T-helper 17 cell (primary cell): ENCODE data around the gene GPR108. TPM values are rescaled to one million over a fixed set of nuclear protein-coding genes. Genes with fewer than 3 reads are reported as not detected.
"Not testable (repeated sequence)": the region's sequence is repeated elsewhere in the genome, so short reads cannot be mapped to it uniquely, and the experiment has no call there.

Experiments used
- ATAC-seq: fragments of 150-1000 bp; cut with Tn5 transposase; 2 replicates; pipeline ENCODE4 v1.10.0; 2021; ENCODE audit warnings: mild to moderate bottlenecking, moderate library complexity
- DNase-seq, 3 donors: peaks; one replicate each; pipeline versions ENCODE4 v3.0.0 to v3.0.0-alpha.2; 2020 to 2021
- H3K9me3 ChIP-seq: one replicate; pipeline ENCODE4 v1.7.0; 2013; ENCODE audit warnings: low read length, mild to moderate bottlenecking; ENCODE audit not compliant: control insufficient read depth, poor library complexity, severe bottlenecking
- H3K27ac Mint-ChIP-seq: one replicate; pipeline ENCODE4 v1.8.0; 2022; ENCODE audit warnings: mild to moderate bottlenecking, moderate library complexity, mixed read lengths
- H3K27me3 Mint-ChIP-seq: one replicate; pipeline ENCODE4 v1.8.0; 2022; ENCODE audit warnings: mixed read lengths
- H3K36me3 Mint-ChIP-seq: one replicate; pipeline ENCODE4 v1.8.0; 2022; ENCODE audit warnings: low read depth, mixed read lengths
- H3K4me1 Mint-ChIP-seq: one replicate; pipeline ENCODE4 v1.8.0; 2022; ENCODE audit warnings: mild to moderate bottlenecking, mixed read lengths
- H3K4me3 Mint-ChIP-seq: one replicate; pipeline ENCODE4 v1.8.0; 2022; ENCODE audit warnings: mild to moderate bottlenecking, moderate library complexity, mixed read lengths
- total RNA-seq, 4 donors: library from RNA in 2 of 4; stranded (reverse) in 2 of 4; gene quantifications; one replicate each; pipeline ENCODE4 v1.2.3 and lab custom pipeline; 2022 to 2026

Gene GPR108
- total RNA-seq, 2 donors from 2014 or later: 53.4 to 55.5 TPM

- H3K4me1 Mint-ChIP-seq: peaks cover 44% of the 10 kb centered on the region
- no peaks in the 10 kb centered on the region for H3K27me3 Mint-ChIP-seq
- ATAC-seq (no peak), DNase-seq (no peak)
- no peaks in the 10 kb centered on the region for H3K36me3 Mint-ChIP-seq
- H3K9me3 ChIP-seq: no peaks in the 10 kb centered on the region
- peak overlapping the region; percentile 98 for H3K4me3 Mint-ChIP-seq
- H3K27ac Mint-ChIP-seq: peak overlapping the region; percentile 97
Measured at GRCh38 chr19:6768236-6768785, 30.9 kb upstream of the GPR108 start.

DNA sequence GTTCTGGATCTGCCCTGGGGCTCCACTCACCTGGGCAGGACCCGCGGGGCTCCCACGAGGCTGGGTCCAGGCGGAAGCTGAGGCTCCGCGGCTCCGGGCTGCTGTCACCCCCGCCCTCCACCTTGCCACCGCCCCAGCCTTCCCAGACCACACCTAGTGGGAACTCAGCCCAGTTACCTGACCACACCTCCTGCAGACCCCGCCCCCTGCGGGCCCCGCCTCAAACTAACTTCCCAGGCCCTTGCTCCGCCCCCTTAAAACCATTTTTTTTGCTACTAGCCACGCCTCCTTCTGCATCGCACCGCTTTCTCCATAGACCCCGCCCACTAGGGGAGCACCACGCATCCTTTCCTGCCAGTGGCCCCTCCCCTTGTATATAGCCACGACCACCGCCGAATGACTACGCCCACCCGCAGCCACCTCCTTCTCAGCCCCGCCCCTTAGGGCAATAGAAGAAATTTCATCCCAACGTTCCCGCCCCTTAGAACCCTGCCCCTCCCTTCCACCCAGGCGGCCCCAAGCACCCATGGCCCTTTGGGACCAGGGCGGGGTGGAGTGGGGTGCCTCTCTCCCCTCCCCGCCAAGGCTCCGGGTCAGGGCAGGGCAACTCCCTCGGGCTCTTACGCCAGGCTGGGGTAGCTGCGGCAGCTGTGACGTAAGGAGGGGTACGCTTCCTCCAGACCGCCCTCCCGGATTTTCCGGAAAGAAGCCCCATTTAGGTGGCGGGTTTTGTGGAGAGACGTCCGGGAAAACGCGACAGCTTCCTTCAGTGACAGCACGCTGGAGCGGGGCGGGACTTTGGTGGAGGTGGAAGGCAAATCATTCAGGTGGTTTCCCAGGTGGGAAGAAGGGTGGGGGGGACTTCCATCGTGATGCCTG lies 30.2 kb upstream of the GPR108 start, which contains the start of gene SH2D3A:
SH2D3A (minus strand) TSS at position 79 of the 879 bp plus-strand sequence. CDS start 3,687 bp downstream, outside the sequence.
- Mint-ChIP-seq H3K27me3 (no peaks in the 10 kb centered on the region), H3K4me1 (peaks cover 44% of the 10 kb centered on the region), H3K4me3 (peak within 1 kb of the TSS; percentile 98), H3K36me3 (no peaks in the 10 kb centered on the region), H3K27ac (peak within 1 kb of the TSS; percentile 97)
- DNase-seq (peak; percentile 87 to 93 (median 92)), ATAC-seq (peak; percentile 80)
- H3K9me3 ChIP-seq: no peaks in the 10 kb centered on the region

DNA sequence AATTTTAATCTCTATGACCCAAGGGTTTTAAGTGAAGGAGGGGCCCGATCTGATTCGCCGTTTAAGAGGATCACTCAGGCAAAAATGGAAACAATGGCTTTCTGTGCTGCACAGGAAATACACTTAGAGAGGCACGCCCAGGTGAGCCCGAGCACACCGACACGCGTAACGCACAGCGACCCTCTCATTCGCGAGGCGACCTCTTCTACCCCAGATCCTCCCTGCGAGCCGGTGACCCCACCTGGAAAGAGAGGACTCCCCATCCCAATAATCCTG lies 29.6 kb upstream of the GPR108 start:
- Mint-ChIP-seq H3K27me3 (no peaks in the 10 kb centered on the region), H3K27ac (peak overlapping the region; percentile 97), H3K36me3 (no peaks in the 10 kb centered on the region), H3K4me3 (peak overlapping the region; percentile 98), H3K4me1 (peaks cover 39% of the 10 kb centered on the region)
- no peak for DNase-seq
- ATAC-seq: peak; percentile 37
- H3K9me3 ChIP-seq: no peaks in the 10 kb centered on the region

DNA sequence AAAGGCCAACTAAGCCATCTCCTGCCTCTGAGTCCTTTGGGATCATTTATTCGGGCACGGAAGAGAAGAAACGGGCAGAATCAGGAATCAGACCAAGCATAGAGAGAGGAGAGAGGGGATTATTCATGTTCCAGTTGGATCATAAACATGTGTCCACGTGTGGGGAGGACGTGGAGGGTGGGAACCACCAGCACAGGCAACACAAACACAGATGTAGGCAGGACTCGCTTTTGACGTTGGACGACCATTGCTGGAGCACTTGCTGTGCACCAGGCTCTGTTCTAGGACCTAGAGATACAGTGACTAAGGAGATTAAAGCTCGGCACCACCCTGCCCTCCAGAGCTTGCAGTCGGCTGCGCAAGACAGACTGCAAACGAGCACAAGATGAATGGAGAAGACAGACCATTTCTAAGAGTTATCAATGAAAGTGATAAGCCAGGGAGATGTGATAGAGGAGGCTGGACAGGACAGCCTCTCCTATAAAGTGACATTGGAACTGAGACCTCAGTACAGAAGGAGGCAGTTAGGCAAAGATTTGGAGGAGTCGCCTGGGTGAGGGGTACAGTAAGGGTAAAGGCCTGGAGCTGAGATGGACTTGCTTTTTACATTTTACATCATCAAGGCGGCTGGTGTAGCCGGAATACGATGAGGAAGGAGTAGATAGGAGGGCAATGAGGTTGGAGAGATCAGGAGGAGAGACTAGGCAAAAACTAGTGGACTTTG lies 29.1 kb upstream of the GPR108 start:
- H3K27ac Mint-ChIP-seq: peak overlapping the region; percentile 97
- peak overlapping the region; percentile 98 for H3K4me3 Mint-ChIP-seq
- H3K27me3 Mint-ChIP-seq: no peaks in the 10 kb centered on the region
- ATAC-seq: no peak
- no peaks in the 10 kb centered on the region for H3K9me3 ChIP-seq
- no peaks in the 10 kb centered on the region for H3K36me3 Mint-ChIP-seq
- H3K4me1 Mint-ChIP-seq: peaks cover 35% of the 10 kb centered on the region
- DNase-seq: no peak

GRCh38 chr19:6765738-6766356 lies 28.5 kb upstream of the GPR108 start:
- H3K27me3 Mint-ChIP-seq: no peaks in the 10 kb centered on the region
- DNase-seq (peak in 1 of 3 donors; percentile 27), ATAC-seq (no peak)
- H3K27ac Mint-ChIP-seq: peak overlapping the region; percentile 97
- no peaks in the 10 kb centered on the region for H3K36me3 Mint-ChIP-seq
- H3K4me3 Mint-ChIP-seq: peak overlapping the region; percentile 98
- H3K4me1 Mint-ChIP-seq: peaks cover 34% of the 10 kb centered on the region
- H3K9me3 ChIP-seq: no peaks in the 10 kb centered on the region

- DNase-seq, H3K27me3 Mint-ChIP-seq, H3K27ac Mint-ChIP-seq, H3K9me3 ChIP-seq, ATAC-seq, H3K4me3 Mint-ChIP-seq, H3K36me3 Mint-ChIP-seq: not testable (repeated sequence)
- peaks cover 20% of the 10 kb centered on the region for H3K4me1 Mint-ChIP-seq
Measured at GRCh38 chr19:6762253-6762797, 24.9 kb upstream of the GPR108 start.

DNA sequence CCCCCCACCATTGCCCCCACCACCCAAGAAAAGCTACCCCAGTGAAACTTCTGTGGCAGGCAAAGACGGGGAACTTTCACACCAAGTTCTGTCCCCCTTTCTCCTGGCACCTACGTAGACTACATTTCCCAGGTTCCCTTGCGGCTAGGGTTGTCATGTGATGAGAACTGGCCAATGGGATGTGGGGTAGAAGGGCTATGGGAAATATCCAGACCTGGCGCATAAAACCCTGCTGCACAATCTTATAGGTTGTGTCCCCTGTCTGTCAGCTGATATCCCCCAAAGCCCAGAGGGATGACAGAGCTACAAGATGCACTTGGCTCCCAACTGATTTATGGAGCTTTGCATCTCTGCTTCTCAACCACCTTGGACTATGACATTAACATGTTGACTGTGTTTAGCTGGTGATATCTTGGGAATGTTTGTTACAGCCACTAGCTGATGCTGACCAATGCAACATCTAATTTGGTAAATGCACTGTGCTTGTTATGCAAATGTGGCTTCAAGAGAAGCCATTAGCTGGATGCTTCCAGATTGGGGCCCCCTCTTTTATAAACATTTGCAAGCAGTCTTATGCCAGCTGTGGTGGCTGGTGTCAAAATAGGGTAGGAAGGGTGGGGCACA lies 23.8 kb upstream of the GPR108 start:
- Mint-ChIP-seq H3K4me1 (peaks cover 9% of the 10 kb centered on the region), H3K27ac (no peak overlapping the region)

DNA sequence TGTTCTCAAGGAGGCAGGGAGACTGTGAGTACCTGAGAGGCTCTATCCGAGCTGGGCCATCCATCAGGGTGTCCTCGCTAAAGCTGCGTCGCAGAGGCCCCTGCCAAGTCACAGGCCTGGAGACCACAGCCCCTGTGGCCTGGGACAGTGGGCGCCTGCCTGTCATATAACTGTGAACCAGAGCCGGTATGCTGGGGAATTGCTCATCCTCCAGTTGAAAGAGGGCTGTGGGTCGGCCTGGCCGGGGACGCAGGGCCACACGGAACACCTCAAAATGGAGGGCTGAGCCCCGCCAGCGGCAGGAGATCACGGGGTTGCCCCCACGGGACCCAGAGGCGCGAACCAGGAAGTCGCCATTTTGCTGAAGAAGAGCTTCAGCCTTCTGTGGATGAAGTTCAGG lies 23.2 kb upstream of the GPR108 start:
- no peaks in the 10 kb centered on the region for H3K9me3 ChIP-seq
- no peak for ATAC-seq
- Mint-ChIP-seq H3K4me1 (peaks cover 5% of the 10 kb centered on the region), H3K27ac (no peak overlapping the region), H3K4me3 (no peak overlapping the region), H3K36me3 (no peaks in the 10 kb centered on the region), H3K27me3 (no peaks in the 10 kb centered on the region)
- no peak for DNase-seq

More for the DNA sequence above, 23.8 kb upstream of the GPR108 start:
- no peak for DNase-seq
- H3K9me3 ChIP-seq: no peaks in the 10 kb centered on the region
- Mint-ChIP-seq H3K36me3 (no peaks in the 10 kb centered on the region), H3K27me3 (no peaks in the 10 kb centered on the region), H3K4me3 (no peak overlapping the region)
- ATAC-seq: peak; percentile 47

DNA sequence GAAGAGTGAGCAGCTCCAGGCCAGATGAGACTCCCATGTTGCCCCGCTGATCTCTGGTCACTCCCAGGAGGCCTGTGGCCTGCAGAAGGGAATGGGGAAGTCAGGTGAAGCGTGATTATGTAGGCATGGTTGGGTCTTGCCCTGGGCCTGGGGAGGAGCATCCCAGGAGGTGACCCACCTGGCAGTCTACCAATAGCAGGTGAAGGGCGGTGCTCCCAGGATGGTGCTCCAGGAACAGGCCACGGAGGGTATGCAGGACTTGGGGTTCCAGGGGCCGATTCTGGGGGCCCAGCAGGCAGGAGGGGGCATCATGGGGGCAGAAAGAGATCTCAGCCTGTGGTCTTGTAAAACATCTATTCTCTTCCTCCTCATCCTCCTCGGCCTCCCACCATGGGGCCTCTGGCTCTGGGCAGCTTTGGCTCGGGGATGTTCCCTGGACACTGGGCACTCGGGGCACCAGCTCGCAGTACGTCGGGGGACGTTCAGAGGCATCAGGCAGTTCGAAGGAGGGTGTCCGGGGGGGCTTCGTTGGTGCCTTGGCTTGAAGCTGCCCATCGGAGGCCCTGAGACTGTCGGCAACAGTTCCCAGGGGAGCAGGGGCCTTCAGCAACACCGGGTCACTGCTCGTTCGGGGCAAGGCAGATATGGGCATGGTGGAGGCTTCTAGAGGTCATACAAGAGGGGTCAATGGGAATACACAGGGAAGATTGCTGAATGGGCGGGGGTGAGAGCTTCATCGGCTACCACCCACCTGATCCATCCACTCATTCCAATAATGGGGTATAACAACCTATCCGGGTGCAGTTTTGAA lies 17.5 kb upstream of the GPR108 start:
- H3K9me3 ChIP-seq: no peaks in the 10 kb centered on the region
- H3K27ac Mint-ChIP-seq: peak overlapping the region; percentile 56
- ATAC-seq (no peak), DNase-seq (no peak)
- H3K36me3 Mint-ChIP-seq: peaks cover 5% of the 10 kb centered on the region
- no peaks in the 10 kb centered on the region for H3K27me3 Mint-ChIP-seq
- H3K4me1 Mint-ChIP-seq: peaks cover 11% of the 10 kb centered on the region
- no peak overlapping the region for H3K4me3 Mint-ChIP-seq

DNA sequence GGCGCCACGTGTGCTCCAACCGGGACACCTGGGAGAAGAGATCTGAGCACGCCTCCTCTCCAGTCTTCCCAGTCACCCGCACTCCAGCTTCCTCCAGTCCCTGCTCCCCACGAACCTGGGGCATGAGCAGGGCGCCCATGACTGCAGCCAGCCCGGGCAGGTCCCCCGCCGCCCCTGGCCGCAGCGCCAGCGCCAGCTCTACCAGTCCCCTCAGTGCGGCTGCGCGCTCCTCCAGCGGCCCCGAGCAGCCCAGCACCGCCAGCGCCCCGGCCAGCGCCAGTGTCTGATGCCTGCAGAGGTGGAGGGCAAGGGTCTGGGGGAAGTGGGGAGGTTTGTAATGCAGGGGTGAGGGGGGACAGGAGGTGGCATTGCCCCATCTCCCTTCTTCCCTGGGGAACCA lies 16.8 kb upstream of the GPR108 start:
- peak overlapping the region; percentile 56 for H3K27ac Mint-ChIP-seq
- no peak overlapping the region for H3K4me3 Mint-ChIP-seq

DNA sequence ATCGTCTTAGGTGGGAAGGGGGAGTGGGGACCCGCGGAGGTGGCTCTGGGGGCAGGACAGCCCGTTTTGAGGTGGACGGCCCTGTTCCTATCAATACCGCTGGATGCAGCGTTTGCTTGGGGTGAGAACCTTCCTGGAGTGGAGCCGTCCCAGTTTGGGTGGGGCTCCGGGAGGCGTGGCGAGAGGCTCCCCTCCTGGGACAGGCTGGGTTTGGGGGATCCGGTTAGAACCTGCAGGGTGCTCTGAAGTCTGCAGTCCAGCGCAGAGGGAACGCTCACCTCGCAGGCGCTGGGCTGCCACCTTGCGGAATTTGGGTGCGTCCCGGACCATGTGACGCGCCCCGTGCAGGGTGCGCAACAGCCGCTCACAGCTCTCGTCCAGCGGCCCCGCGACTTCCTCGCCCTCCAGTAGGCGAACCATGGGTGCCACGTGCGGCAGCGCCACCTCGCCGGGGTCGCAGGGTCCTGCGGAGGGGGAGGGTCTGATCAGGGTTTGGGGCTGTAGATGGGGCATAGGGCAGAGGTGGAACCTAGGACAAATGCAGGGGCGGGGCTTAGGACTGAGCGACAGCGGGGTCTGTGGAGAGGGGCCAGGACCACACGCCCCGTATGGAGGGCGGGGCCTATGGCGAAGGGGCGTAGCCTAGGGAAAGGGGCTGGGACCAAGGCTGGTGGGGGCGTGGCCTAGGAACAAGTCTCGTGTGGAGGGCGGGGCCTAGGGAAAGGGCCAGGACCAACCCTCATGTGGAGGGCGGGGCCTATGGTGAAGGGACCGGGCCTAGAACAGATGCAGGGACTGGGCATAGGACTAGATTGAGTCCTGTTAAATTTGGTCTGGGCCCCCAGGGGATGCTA lies 16.0 kb upstream of the GPR108 start:
- DNase-seq (peak; percentile 65 to 72 (median 70)), ATAC-seq (peak; percentile 91)
- H3K9me3 ChIP-seq: no peaks in the 10 kb centered on the region
- H3K27me3 Mint-ChIP-seq: no peaks in the 10 kb centered on the region
- peak overlapping the region; percentile 87 for H3K4me3 Mint-ChIP-seq
- H3K27ac Mint-ChIP-seq: peak overlapping the region; percentile 14
- peaks cover 16% of the 10 kb centered on the region for H3K4me1 Mint-ChIP-seq
- H3K36me3 Mint-ChIP-seq: peaks cover 5% of the 10 kb centered on the region

More for the DNA sequence above, 16.8 kb upstream of the GPR108 start:
- Mint-ChIP-seq H3K4me1 (peaks cover 16% of the 10 kb centered on the region), H3K27me3 (no peaks in the 10 kb centered on the region), H3K36me3 (peaks cover 5% of the 10 kb centered on the region)
- no peak for ATAC-seq
- no peak for DNase-seq
- H3K9me3 ChIP-seq: no peaks in the 10 kb centered on the region
